GM13976 (cell line): Measurements from ENCODE around the gene PCYT2.

Experiments
- DNase-seq: peaks from one replicate; pipeline ENCODE4 v3.0.0; 2012; ENCODE audit warnings: low spot score
- CTCF ChIP-seq: IDR thresholded peaks from 2 replicates; pipeline ENCODE4 v1.5.1; 2012; ENCODE audit warnings: borderline replicate concordance, mild to moderate bottlenecking; ENCODE audit not compliant: insufficient read depth; ENCODE audit errors: extremely low read depth, missing control alignments, control extremely low read depth
- in situ Hi-C: fragments of 300-500 bp; cut with MboI; formaldehyde crosslinking; loops from one replicate; pipeline ENCODE4 v1.12.0; 2022; ENCODE audit warnings: low sequenced_read_pairs, mixed read lengths, inconsistent platforms; ENCODE audit not compliant: unreplicated experiment

Gene PCYT2

GRCh38 chr17:81854974-81855774 lies 56.0 kb downstream of the PCYT2 start:
- DNase-seq = no peak
- in situ Hi-C loops = no loop called here
- no peak for TF ChIP-seq CTCF

- TF ChIP-seq CTCF = no peak
- in situ Hi-C loops = no loop called here
- DNase-seq = no peak
Measured at GRCh38 chr17:81852237-81852636, 59.0 kb downstream of the PCYT2 start.

- in situ Hi-C loops = no loop called here
- TF ChIP-seq CTCF = no peak
- DNase-seq = no peak
Measured at GRCh38 chr17:81851423-81851822, 59.8 kb downstream of the PCYT2 start.
